GM21619 (cell line): ENCODE measurements around the gene MGMT.

ENCODE experiments used
- ATAC-seq: cut with Tn5 transposase; IDR thresholded peaks from one replicate; pipeline ENCODE4 v1.9.1; 2021; ENCODE audit not compliant: unreplicated experiment

Gene MGMT

DNA sequence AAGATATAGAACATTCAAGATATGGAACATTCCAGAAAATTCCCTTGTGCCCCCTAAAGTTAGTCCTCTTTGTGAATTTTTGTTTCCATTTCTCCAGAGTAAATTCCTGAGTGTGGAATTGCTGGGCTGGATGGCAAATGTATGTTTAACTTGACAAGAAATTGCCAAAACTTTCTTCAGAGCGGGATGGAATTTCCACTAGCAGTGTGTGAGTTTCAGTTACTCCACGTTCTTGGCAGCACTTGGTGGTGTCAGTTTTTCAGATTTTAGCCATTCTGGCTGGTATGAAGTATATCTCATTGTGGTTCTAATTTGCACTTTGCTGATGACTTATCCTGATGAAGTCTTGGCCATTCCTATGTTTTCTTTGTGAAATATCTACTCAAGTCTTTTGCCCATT lies 71.2 kb downstream of the MGMT start:
- ATAC-seq, result no peak

DNA sequence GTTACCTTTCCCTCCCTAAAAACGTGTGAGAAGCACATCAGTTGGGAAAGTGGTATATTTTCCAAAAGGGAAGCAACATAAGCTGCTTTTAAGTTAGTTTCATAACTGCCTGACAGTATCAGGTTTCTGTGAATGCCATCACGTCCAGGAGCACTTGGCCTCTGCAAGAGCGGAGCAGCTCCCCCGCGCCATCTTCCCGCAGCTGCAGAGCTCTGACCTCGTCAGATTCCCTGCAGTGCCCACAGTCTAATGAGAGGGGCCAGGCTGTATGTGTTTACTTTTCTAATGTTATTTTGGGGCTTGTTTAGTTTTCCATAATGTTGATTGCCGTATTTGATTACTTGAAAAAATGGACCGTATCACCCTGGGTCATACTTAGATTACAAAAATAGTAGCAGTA lies 74.2 kb downstream of the MGMT start:
- no peak for ATAC-seq

DNA sequence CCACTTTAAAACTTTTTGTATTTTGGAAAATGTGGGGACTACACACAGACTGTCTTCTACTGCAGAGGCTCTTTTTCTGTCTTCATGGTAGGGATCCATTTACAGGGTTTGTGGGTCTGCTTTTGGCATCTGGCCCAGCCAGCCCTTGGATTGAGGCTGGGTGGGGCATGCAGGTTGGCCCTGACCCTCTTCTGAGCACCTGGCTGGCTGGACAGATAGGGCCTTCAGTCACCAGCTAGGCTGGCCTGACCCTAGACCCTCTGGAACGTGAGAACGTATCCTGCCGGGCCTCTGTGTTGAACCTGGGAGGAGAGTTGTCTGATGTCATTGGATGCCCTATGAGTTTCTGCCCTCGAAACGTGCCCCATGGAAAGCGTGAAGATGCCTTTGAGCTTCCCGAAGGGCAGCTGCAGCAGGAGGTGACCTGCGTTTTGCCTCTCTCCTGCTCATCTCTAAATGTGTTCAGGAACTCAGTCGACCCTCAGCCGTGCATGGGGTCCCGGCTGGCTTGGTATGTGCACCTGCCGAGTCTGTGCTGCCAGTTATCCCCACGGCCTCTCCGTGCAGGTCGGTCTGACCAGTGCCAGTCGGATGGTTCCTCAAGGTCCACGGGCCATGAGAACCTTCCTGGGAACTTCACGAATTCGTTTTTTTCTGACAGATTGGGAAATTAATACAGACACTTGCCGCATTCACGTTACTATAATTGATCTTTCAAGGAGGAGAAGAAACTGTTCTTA lies 74.9 kb downstream of the MGMT start:
- ATAC-seq, result no peak

DNA sequence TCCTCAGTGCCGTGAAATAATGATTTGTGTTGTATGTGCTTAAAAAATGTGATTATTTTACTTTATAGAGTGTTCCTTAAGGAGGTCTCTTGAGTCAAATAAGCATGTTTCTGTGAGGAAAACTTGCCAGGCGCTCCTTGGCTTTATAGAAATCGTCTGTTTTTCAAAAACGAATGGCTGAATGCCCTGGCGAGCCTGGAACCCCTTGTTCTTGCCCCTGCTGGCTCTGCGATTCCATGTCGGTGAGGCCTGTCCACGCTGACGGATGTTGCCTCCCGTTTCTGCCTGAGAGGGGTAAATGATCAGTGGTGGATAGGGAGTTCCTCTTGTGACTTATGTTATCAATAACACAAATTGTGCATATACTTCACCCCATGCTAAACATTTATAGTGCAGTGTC lies 75.5 kb downstream of the MGMT start:
- ATAC-seq, result no peak

DNA sequence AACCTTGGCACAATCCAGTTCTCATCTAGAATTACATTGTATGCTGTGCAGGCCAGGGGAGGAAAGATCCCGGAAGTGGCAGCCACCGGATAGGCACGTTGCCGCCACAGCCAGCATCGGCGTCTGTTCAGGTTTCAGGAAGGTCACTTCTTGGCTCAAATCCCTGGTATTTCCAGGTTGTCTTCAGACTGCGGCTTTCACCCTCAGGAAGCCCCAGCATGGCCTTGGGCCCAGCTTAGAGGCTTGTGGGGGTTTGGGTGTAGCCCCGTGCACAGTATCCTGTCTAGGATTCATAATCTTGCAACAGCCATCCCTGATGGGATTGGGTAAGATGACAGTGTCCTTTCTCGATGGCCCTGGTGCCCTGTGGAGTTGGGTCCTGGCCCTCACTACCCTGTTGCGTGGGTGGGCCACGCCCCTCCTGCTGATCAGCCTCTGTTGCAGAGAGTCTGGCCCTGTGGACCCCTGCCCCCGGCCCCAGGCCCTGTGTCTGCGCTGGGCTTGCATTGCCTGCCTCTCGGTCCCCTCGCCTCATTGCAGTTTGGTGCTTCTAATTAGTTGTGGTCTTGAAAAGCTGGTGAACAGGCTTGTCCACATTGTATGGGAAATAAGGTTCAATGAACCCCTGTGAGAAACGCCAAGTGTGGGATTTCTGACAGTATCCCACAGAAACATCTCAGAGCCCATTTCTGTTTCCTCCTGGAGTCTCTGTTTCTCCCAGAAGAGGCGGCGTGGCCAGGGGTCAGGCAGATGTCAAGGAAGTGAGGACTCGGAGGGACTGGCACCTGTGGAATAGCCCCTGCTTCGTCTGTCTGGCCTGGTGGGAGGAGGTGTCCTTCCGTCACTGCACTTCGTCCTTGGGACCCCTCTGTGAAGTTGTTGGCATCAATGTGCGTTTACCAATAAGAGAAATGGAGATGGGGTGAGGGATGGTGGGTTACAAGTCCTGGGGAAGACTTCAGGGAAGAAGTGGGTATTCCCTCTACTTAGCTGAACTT lies 77.5 kb downstream of the MGMT start:
- no peak for ATAC-seq

DNA sequence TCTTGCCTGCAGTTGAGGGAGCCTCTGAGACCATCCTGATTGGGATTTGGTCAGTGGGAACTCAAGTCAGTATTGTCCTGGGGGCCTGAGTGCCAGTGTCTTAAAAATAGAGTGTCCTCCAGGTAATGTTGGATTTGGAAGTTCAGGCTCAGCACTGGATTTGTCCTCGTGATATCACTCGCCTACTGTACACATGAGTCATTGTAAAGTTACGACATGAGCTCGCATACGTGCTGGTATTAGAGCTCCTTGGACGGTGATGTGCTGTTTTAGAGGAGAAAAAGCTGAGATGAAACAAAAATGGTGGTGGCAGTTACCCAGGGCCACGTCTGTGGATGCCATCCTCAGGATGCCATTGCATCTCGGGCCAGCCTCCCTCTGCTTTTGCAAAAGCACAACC lies 78.2 kb downstream of the MGMT start:
- no peak for ATAC-seq

DNA sequence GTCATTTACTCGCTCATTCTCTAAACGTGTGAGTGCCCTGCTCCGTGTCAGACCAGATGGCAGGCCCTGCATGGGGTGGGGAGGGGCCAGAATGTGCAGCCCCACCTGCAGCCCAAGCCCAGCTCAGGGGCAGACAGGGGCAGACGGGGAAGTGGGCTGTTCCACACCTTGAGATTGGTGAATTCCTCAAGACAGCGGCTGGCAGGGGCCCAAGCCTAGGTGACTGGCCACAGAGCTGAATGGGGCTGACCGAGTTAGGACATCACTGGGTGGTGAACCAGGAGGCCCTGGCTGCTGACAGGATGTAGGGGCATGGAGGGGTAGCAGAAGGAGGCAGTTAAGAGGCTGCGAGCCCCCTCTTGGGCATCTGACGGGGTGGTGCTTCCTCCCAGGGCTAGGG lies 79.1 kb downstream of the MGMT start:
- no peak for ATAC-seq

DNA sequence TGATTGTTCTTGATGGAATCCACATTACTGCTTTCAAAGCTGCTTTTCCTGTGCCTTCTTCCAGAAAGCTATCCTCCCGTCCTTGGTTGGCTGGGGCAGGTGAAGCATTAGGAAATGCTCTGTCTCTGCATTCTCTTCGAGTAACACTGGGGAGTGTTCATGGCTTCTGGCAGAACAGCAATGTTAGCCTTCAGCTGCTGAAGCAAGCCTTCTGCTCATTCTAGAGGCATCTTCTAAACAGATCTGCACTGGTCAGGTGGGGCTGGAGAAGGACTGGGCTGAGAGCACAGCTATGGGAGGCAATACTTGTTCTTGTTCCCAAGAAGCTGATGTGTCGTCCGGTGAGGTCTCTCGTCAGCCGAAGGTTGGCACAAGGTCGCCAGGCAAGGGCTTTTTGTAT lies 80.6 kb downstream of the MGMT start:
- ATAC-seq, result no peak

DNA sequence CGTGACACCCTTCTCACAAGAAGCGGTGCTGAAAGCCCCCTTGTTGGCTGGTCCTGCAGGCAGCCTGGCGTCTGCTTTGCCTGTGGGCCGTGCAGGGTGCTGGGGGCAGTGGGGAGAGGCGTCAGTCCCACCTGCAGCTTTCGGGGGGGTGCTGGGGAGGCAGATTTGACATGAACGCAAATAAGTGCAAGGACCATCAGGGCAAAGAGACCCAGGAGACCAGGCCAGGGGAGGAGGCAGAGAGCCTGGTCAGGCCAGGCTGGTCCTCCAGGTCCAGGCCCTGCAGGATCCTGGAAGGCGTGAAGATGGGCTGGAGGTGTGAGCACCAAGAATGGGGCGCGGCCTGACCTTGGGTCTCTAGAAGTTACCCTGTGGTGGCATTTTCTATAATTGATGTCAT lies 81.6 kb downstream of the MGMT start:
- no peak for ATAC-seq

DNA sequence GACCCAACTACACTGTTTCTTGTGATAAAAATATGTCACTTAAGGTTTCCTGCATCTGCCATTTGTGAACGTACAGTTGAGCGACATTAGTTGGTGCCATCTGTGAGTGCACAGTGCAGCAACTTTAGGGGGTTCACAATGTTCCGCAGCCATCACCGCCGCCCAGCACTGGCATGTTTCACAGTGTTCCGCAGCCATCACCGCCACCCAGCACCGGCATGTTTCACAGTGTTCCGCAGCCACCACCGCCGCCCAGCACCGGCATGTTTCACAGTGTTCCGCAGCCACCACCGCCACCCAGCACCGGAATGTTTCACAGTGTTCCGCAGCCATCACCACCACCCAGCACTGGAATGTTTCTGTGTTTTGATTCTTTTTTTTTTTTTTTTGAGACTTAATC lies 83.0 kb downstream of the MGMT start:
- ATAC-seq, result no peak

DNA sequence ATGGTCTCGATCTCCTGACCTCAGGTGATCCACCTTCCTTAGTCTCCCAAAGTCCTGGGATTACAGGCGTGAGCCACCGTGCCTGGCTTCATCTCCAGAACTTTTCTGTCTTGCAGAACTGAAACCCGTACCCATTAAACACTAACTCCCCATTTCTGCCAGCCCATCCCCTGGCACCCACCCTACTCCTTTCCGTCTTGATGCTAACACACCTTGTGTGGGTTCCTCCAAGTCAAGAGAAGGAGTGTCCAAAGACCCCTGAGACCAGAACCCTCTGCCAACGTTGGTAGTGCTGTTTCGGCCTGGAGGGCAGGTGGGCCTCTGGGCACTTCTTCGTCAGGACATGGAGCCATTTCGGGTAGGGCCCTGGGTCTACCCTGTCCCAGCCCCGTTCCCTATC lies 83.6 kb downstream of the MGMT start:
- ATAC-seq, result no peak

DNA sequence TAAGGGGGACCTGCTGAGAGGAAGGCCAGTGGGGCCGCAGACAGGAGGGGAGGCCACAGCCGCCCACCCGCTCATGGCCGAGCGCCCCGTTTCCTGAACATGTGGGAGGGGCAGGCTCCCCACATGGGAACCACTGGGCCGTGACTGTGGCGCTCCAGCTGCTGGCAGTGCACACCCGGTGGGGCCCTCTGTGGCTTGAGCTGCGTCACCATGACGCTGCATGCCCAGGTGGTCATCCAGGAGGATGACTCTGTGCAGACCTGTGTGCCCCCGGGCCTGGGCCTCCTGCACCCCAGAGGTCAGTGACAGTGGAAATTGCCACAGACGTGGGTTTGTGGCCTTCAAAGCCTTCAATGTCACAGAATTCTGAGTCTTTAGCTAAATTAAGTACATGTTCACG lies 85.1 kb downstream of the MGMT start:
- peak; percentile 72 for ATAC-seq

DNA sequence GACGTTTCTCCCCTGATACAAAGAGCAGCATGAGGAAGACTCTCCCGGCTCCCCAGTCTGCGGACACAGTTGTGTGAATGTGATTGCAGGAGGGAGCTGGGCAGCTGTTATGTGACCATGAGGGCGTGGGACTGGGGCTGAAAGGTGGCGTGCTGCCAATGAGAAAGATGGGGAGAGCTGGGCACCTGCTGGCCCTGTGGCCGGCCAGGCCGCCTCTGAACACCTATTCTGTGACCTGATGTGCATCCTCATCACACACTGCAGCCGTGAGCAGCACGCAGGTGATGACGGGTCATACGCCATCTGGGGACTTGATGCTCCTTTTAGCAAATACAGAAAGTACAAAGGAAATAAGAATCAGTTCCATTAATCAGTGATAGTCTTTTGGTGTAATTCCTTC lies 86.9 kb downstream of the MGMT start:
- no peak for ATAC-seq

DNA sequence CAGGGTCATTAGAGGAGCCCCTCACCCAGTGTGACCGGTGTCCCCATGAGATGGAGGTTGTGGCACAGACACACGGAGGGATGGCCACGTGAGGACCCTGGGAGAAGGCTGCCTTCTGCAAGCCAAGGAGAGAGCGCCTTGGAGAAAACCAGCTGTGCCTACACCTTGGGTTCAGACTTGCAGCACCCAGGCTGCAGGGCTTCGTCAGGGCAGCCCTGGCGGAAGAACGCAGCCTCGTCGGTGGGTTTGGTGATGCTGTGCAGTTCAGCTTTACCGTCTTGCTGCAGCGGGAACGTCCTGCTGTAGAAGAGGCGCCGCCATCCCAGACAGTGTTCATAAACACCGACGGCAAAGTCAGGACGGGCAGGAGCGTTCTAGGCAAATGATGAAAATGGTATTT lies 89.3 kb downstream of the MGMT start:
- no peak for ATAC-seq

DNA sequence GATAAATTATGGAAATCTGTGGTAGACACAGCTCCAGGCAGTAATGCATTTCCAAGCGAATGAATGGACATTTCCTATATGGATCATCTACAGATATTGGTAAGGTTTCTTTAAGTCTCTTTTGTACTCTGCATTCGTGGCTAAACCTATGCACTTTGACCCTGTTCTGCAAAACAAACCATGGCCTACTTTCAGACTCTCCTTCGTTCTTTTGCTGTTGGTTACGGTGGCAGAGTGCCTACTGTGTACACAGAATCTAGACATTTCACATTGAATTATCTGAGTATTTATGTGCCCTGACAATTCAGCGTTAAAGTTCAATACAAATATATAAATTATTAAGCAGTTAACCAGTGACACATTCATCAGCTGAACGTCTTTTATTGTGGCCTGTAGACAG lies 93.3 kb downstream of the MGMT start:
- ATAC-seq, result no peak

DNA sequence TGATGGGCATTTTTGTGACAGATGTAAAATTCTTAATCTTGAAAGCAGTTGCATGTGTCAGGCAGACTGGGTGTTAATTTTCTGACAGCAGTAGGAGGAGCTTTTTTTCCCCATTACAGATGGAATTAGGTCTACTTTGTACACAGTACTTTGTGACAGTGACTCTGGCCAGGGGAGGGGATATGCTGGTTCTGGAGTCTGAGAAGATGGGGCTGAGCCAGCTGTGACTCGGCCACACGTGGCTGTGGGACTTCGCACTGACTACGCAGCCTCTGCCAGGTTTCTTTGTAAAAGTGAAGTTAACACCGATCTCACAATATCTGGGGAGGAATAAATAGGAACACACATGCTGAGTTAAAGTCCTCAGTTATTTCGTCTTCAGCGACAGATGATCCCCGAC lies 95.4 kb downstream of the MGMT start:
- ATAC-seq, result no peak

DNA sequence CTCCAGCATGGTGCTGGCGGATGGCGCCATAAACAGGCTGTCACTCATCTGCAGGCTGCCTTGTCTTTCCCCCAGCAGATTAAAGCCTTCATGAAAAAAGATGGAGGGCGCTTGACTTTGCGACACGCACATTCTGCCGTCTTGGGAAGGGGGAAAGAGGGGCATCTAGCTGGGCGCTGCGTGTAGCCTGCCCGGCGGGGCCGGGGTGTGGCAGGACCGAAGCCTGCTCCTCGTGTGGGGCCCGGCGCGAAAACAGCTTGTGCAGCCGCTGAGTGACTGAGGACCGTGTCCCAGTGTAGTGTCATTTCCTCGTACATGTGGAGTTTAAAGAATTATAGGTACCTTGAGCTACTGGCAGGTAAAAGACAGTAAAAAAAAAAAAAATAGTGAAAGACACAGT lies 97.9 kb downstream of the MGMT start:
- ATAC-seq, result no peak

DNA sequence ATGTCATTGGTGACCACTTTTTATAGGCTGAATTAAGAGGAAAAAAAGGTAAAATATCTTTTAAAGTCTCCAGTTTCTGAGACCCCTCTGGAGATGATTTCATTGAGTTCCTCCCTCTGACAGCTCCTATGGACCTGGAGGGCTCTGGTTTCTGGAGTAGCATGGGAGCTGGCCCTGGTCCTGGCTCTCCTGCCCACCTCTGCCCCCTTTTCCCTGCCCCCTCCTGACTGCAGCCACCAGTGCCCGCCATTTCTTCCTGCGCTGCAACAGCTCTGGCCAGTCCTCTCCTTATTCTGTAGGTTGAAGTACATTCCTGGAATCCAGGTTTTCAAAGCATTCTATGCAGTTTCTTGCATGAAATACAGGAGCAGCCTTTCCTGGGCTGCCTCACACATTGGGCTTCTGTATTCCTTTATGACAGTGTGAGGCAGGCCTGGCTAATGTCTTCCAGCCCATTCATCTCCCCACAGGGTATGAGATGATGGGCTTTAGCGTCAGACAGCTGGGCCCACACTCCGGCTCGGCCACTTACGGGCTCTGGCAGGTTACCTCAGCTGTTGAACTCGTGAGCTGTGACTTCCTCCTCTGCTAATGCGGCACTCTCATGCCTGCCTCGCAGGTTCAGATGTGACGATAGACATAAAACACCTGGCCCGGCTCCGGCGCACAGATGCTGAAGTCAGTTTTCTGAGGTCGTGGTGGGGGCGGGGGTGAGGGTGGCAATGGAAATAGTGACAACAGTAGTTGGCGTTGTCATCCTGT lies 101.7 kb downstream of the MGMT start:
- ATAC-seq, result no peak

DNA sequence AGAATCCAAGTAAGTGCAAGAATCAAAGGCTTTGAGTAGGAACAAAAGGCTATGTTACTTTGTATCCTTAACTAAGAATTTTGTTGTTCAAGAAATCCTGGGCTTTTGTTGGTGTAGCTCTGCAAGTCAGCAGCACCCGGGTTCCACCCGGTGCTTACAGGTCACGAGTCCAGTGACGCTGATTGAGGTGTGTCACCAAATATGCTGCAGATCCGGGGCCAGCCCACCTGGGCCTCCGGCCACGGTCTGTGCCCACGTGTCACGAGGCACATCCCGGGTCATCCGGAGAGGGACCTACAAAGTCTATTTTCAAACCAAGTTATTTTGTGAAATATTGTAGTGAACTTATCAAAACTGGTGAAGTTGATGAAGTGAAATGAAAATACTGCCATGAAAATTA lies 103.1 kb downstream of the MGMT start:
- ATAC-seq, result no peak

DNA sequence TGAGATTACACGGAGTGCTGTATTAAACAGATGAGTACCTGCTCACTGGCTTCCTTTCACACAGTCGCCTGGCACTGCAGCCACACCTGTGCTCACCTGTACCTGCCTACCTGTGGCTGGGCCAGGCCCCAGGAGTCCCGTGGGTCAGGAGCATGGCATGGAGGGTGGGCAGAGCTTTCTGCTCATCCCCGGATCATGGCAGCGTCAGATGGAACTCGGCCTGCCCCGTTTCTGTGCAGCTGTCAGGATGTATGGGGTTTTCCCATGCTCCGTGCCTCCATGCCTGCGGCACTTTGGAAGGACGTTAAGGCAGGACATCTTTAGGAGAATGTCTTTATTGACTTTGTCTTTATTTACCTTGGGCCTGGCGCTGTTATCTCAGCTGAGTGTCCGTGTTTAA lies 112.2 kb downstream of the MGMT start:
- ATAC-seq, result no peak

DNA sequence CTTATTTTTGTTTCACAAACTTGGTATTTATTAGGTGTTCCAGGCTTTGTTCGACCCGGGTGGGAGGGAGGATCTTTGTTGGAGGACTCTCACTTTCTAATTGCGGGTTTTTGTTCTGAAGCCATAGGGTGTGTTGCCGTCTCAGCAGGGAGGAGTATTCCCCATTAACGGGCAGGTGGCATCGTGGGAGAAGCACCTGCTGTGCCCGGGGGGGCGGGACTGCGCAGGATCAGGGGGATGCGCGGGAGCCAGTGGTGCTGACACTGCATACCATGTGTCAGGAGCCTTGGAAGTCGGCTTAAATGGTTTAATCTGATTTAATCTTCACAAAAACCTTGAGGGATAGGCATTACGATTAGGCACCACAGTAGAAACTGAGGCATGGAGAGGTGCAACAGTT lies 113.0 kb downstream of the MGMT start:
- ATAC-seq, result no peak

DNA sequence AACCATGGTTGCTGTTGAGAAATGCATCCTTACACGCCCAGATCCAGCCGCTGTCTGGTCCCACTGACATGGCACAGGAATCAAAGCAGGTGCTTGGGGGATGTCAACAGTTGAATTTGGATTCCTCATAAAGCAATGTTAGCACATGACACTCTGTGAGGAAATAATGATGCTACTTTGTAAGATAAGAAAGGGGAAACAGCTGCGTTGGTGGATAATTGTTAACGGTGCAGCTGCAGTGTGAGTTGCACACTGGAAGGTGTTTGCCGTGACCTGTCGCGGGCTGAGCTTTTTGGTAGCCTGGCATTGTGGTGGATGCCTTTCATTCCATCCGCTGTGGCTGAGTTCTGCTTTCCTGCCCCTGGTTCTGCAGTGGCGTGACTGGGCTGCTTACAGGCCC lies 113.9 kb downstream of the MGMT start:
- no peak for ATAC-seq
